K562 treated with DMSO at 1 percent for 24 hours (cell line): Measurements from ENCODE around the gene SLC4A1AP. TPM values are rescaled to one million over a fixed set of nuclear protein-coding genes. Genes with fewer than 3 reads are reported as not detected.

Experiments
- total RNA-seq: library from RNA; unstranded; fragments of 300-600 nt; gene quantifications from 2 replicates; pipeline ENCODE4 v1.2.3, GENCODE V29; 2022; ENCODE audit warnings: low read depth; ENCODE audit not compliant: insufficient read depth

The SLC4A1AP gene, protein sequence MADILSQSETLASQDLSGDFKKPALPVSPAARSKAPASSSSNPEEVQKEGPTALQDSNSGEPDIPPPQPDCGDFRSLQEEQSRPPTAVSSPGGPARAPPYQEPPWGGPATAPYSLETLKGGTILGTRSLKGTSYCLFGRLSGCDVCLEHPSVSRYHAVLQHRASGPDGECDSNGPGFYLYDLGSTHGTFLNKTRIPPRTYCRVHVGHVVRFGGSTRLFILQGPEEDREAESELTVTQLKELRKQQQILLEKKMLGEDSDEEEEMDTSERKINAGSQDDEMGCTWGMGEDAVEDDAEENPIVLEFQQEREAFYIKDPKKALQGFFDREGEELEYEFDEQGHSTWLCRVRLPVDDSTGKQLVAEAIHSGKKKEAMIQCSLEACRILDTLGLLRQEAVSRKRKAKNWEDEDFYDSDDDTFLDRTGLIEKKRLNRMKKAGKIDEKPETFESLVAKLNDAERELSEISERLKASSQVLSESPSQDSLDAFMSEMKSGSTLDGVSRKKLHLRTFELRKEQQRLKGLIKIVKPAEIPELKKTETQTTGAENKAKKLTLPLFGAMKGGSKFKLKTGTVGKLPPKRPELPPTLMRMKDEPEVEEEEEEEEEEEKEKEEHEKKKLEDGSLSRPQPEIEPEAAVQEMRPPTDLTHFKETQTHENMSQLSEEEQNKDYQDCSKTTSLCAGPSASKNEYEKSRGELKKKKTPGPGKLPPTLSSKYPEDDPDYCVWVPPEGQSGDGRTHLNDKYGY
- total RNA-seq = 34.2 and 36.1 TPM in 2 replicates

DNA sequence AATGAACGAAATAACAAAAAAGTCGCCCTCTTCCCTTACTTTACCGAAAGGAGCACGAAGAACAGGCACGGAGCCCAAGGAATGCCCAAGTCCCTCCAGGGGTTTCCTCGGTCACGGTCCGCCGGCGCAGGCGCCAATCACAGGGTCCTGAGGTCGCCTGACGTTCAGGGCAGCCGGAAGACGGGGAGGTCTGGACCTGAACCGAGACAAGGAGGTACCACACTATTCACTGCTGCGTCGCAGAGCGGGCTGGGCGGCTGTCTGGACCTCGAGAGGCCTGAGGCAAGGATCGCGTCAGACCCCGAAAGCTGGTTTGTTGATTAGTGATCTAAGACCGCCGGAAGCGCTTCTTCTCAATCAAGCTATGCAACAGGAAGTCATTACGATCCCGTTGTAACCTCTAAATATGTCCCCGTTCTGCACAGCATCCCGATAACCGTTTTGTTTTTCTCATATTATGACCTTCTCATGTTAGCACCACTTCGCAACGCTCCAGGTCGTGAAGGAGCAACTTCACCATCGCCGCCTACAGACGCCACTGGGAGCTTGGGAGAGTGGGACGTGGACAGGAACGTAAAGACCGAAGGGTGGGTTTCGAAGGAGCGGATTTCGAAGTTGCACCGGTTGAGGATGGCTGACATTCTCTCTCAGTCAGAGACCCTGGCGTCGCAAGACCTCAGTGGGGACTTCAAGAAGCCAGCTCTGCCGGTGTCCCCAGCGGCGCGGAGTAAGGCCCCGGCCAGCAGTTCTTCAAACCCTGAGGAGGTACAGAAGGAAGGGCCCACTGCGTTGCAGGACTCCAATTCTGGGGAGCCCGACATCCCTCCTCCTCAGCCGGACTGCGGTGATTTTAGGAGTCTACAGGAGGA, at the start of gene SLC4A1AP, which contains the start of gene SUPT7L:
Gene SLC4A1AP, plus strand, starts transcription at position 605 of the 869 bp plus-strand sequence. Its CDS starts 26 bp downstream, at position 631.
Gene SUPT7L, minus strand, starts transcription at position 330 of the 869 bp plus-strand sequence. CDS start 1,422 bp downstream, outside the sequence.

DNA sequence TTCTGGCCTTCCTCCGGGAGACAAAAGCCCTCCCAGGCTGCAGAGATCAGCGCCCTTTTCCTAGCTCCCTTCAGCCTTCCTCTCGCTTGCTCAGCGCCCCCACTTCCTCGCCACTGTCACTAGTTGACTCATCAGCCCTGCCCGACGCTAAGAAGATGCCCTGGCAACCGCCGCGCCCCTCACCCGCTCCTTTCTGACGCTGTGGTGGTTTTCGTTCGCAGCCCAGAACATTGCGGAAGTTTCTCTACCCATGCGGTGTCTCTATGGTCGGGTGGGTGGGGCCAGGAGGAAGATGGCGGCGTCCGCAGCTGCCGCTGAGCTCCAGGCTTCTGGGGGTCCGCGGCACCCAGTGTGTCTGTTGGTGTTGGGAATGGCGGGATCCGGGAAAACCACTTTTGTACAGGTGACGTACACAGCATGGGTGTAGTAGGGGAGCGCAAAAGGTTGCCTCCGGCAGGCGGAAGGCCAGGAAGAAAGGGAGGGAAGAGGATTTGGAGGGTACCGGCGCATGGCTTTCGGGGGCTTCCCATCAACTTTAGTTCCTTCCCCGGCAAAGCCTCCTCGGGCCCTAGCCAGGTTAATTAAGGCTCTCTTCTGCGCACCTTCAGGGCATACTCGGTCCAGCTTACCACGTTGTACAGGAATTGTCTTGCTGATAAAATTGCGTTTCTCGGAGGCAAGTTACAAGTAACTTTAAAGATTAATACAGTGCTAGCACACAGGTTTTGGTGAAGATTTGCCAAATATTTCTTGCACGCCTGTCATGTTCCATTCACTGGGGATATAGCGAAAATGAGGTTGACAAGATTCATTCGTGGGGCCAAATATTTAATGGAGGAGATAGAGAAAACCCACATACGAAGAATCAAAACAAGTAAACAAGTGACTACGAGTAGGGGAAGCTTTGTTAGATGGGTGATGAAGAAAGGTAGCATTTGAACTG, 34.7 kb upstream of the SLC4A1AP start, which contains the start of the genes CCDC121 and GPN1:
Gene CCDC121, minus strand, starts transcription at position 246 of the 943 bp plus-strand sequence. CDS start 1,213 bp downstream, outside the sequence.
Gene GPN1, plus strand, starts transcription at position 284 of the 943 bp plus-strand sequence. Its CDS starts 9 bp downstream, at position 293.

Other genes with a start within 250 kb of the SLC4A1AP start
- 68.5 and 71.1 TPM in 2 replicates for gene NRBP1, start 235.3 kb upstream of the SLC4A1AP start, total RNA-seq
- 2.4 and 3.1 TPM in 2 replicates for gene KRTCAP3, start 221.5 kb upstream of the SLC4A1AP start, total RNA-seq
- 11.7 and 13.2 TPM in 2 replicates for gene IFT172, start 174.1 kb upstream of the SLC4A1AP start, total RNA-seq
- gene FNDC4, start 168.7 kb upstream of the SLC4A1AP start, total RNA-seq = 26.3 and 28.8 TPM in 2 replicates
- gene GCKR, start 167.1 kb upstream of the SLC4A1AP start, total RNA-seq = 0.52 TPM in 1 of 2 replicates, not detected in the other
- gene ZNF512, start 80.8 kb upstream of the SLC4A1AP start, total RNA-seq = 27.7 and 28.1 TPM in 2 replicates
- 3.1 and 6.8 TPM in 2 replicates for gene CCDC121, start 34.9 kb upstream of the SLC4A1AP start, total RNA-seq
- gene GPN1, start 34.8 kb upstream of the SLC4A1AP start, total RNA-seq = 38.7 and 40.3 TPM in 2 replicates
- 29.6 and 32.2 TPM in 2 replicates for gene SUPT7L, start 275 bp upstream of the SLC4A1AP start, total RNA-seq
- gene MRPL33, start 107.8 kb downstream of the SLC4A1AP start, total RNA-seq = 73.8 and 78.4 TPM in 2 replicates
- 0.54 and 0.96 TPM in 2 replicates for gene RBKS, start 226.5 kb downstream of the SLC4A1AP start, total RNA-seq
- gene BABAM2, start 226.8 kb downstream of the SLC4A1AP start, total RNA-seq = 15.7 and 18.7 TPM in 2 replicates